Osteoblast (primary cell): Measurements from ENCODE around the gene XRCC2. TPM values are rescaled to one million over a fixed set of nuclear protein-coding genes. Genes with fewer than 3 reads are reported as not detected.

ENCODE experiments used
- DNase-seq: peaks from one replicate; pipeline ENCODE4 v3.0.0; 2011; ENCODE audit warnings: low spot score, mixed read lengths; ENCODE audit not compliant: insufficient read length; ENCODE audit errors: missing footprints
- H2AFZ ChIP-seq: 2 replicates; pipeline ENCODE4 v1.6.0; 2011; ENCODE audit warnings: mild to moderate bottlenecking, low read length
- H3K27ac ChIP-seq: 2 replicates; pipeline ENCODE4 v1.5.1; 2011; ENCODE audit warnings: mild to moderate bottlenecking, low read depth, low read length, moderate library complexity
- H3K27me3 ChIP-seq: 2 replicates; pipeline ENCODE4 v1.6.0; 2012; ENCODE audit warnings: mild to moderate bottlenecking, control low read depth, inconsistent platforms, low read length, moderate library complexity; ENCODE audit not compliant: insufficient read depth
- H3K36me3 ChIP-seq: 2 replicates; pipeline ENCODE4 v1.5.1; 2011; ENCODE audit warnings: mild to moderate bottlenecking, low read length, control low read depth, moderate library complexity; ENCODE audit not compliant: insufficient read depth
- H3K4me1 ChIP-seq: 2 replicates; pipeline ENCODE4 v1.5.1; 2011; ENCODE audit warnings: mild to moderate bottlenecking, low read length, control low read depth, moderate library complexity; ENCODE audit not compliant: insufficient read depth
- H3K4me2 ChIP-seq: 2 replicates; pipeline ENCODE4 v1.6.0; 2011; ENCODE audit warnings: mild to moderate bottlenecking, low read length; ENCODE audit not compliant: insufficient read depth
- H3K4me3 ChIP-seq: fragments of 200-600 bp; sonication (generic); 3 replicates; pipeline ENCODE4 v1.5.1; 2012; ENCODE audit warnings: mild to moderate bottlenecking, low read length, inconsistent platforms; ENCODE audit not compliant: insufficient read depth
- H3K79me2 ChIP-seq: 2 replicates; pipeline ENCODE4 v1.6.0; 2012; ENCODE audit warnings: mild to moderate bottlenecking, low read length, control low read depth, inconsistent platforms; ENCODE audit not compliant: insufficient read depth
- H3K9me3 ChIP-seq: 2 replicates; pipeline ENCODE4 v1.5.1; 2011; ENCODE audit warnings: low read depth, low read length, control low read depth
- H4K20me1 ChIP-seq: 2 replicates; pipeline ENCODE4 v1.6.0; 2012; ENCODE audit warnings: mild to moderate bottlenecking, low read length, control low read depth; ENCODE audit not compliant: insufficient read depth
- total RNA-seq: library from RNA; depleted of rRNA; stranded (reverse); fragments of >200 nt; gene quantifications from 2 replicates; pipeline ENCODE4 v1.2.3, GENCODE V29; 2012
- TF ChIP-seq, protein P1 (sequence below): IDR thresholded peaks from 2 replicates; pipeline ENCODE4 v1.5.1; 2011; ENCODE audit warnings: mild to moderate bottlenecking, low read depth, low read length, moderate library complexity; ENCODE audit errors: extremely low read depth

The XRCC2 gene
- total RNA-seq, 1 donor: 0.72 TPM

DNA sequence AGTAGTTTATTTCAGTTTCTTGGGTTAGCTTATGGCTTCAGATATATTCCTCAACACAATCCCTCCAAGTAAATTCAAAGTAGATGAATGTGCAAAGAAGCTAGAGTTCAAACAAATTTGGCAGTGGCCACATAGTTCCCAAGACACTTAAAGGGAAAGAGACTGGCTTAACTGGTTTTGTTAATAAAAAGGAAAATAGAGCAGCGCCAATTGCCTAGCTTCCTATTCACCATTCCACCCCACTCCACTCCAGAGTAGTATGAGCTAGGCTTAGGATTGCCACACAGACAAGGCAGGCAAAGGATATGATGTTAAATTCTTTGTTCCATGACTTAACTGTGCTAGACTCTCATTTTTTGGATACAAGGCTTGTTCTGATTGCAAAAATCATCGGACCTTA lies 2.0 kb downstream of the XRCC2 start:
- no peaks in the 10 kb centered on the region for H3K36me3 ChIP-seq
- H3K27ac ChIP-seq: no peak overlapping the region
- no peaks in the 10 kb centered on the region for H3K27me3 ChIP-seq
- H4K20me1 ChIP-seq: no peaks in the 10 kb centered on the region
- H3K9me3 ChIP-seq: no peaks in the 10 kb centered on the region
- no peak for DNase-seq
- H3K79me2 ChIP-seq: peaks cover 53% of the 10 kb centered on the region
- peaks cover 7% of the 10 kb centered on the region for H3K4me1 ChIP-seq
- H2AFZ ChIP-seq: peak overlapping the region; percentile 11
- TF ChIP-seq, protein P1, sequence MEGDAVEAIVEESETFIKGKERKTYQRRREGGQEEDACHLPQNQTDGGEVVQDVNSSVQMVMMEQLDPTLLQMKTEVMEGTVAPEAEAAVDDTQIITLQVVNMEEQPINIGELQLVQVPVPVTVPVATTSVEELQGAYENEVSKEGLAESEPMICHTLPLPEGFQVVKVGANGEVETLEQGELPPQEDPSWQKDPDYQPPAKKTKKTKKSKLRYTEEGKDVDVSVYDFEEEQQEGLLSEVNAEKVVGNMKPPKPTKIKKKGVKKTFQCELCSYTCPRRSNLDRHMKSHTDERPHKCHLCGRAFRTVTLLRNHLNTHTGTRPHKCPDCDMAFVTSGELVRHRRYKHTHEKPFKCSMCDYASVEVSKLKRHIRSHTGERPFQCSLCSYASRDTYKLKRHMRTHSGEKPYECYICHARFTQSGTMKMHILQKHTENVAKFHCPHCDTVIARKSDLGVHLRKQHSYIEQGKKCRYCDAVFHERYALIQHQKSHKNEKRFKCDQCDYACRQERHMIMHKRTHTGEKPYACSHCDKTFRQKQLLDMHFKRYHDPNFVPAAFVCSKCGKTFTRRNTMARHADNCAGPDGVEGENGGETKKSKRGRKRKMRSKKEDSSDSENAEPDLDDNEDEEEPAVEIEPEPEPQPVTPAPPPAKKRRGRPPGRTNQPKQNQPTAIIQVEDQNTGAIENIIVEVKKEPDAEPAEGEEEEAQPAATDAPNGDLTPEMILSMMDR: no peak
- H3K4me3 ChIP-seq: no peak overlapping the region
- H3K4me2 ChIP-seq: no peak overlapping the region

DNA sequence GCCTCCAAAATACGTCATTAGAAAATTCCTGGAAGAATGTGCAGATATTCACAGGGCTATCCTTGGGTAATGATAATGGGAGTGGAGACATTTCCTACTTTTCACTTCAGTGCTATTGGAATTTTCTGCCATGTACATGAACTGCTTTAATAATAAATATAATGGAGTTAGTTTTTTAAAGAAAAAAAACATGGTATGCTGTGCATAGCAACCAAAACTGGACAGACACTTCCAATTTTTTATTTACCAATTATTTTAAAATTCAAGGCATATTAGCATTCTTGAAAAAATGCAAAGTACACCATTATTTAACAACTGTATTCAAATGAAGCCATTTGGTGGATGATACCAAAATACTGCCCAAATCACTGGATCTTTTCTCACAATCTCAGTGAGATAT lies 3.3 kb downstream of the XRCC2 start:
- peaks cover 7% of the 10 kb centered on the region for H3K4me1 ChIP-seq
- H3K36me3 ChIP-seq: no peaks in the 10 kb centered on the region
- H3K4me3 ChIP-seq: no peak overlapping the region
- no peaks in the 10 kb centered on the region for H3K27me3 ChIP-seq
- TF ChIP-seq, protein P1: no peak
- H3K4me2 ChIP-seq: no peak overlapping the region
- H3K9me3 ChIP-seq: no peaks in the 10 kb centered on the region
- no peak for DNase-seq
- no peak overlapping the region for H3K27ac ChIP-seq
- peaks cover 53% of the 10 kb centered on the region for H3K79me2 ChIP-seq
- peak overlapping the region; percentile 54 for H2AFZ ChIP-seq
- H4K20me1 ChIP-seq: no peaks in the 10 kb centered on the region

DNA sequence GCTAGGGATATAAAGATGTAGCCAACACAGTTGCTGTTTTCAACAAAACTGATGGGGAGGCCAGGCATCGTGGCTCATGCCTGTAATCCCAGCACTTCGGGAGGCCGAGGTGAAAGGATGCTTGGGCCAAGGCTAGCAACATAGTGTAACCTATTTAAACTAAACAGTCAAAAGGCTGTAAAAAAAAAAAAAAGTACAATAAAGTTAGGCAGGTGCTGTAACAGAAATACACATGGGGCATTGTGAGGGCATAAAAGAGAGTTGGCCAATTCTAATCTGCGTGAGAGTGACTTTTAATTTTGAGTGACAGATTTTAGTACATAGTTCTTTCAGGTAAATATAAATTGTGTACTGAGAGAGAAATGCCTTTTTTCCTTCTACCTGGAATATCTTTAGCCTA lies 6.2 kb downstream of the XRCC2 start:
- TF ChIP-seq, protein P1: no peak
- Histone ChIP-seq H2AFZ (peak overlapping the region; percentile 10), H3K4me3 (no peak overlapping the region), H3K4me2 (no peak overlapping the region), H4K20me1 (no peaks in the 10 kb centered on the region), H3K4me1 (peaks cover 1% of the 10 kb centered on the region), H3K9me3 (no peaks in the 10 kb centered on the region), H3K27ac (no peak overlapping the region), H3K36me3 (no peaks in the 10 kb centered on the region), H3K27me3 (no peaks in the 10 kb centered on the region), H3K79me2 (peaks cover 48% of the 10 kb centered on the region)
- DNase-seq: no peak

DNA sequence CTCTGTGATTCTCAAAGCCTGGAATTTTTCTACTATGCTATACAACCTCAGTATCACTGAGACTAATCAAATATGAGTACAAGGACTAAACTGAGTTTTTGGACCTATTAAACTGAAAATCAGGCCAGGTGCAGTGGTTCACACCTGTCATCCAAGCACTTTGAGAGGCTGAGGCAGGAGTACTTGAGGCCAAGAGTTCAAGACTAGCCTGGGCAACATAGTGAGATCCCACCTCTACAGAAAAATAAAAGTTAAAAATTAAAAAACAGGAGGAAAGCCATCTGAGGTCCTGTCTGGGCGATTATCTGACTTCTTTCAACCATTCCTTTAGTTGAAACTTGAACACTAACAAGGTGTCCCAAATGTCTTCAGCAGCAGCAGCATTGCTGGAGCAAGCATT lies 7.0 kb downstream of the XRCC2 start:
- H3K27ac ChIP-seq: no peak overlapping the region
- H3K79me2 ChIP-seq: peaks cover 45% of the 10 kb centered on the region
- TF ChIP-seq, protein P1: no peak

More for the DNA sequence above, 7.0 kb downstream of the XRCC2 start:
- Histone ChIP-seq H3K36me3 (no peaks in the 10 kb centered on the region), H2AFZ (no peak overlapping the region), H4K20me1 (no peaks in the 10 kb centered on the region), H3K4me2 (no peak overlapping the region), H3K4me3 (no peak overlapping the region), H3K27me3 (no peaks in the 10 kb centered on the region), H3K4me1 (no peaks in the 10 kb centered on the region), H3K9me3 (no peaks in the 10 kb centered on the region)
- DNase-seq: no peak
